HG03280 (cell line): ENCODE measurements around the gene RFX6.

ENCODE experiments used
- ATAC-seq: cut with Tn5 transposase; IDR thresholded peaks from one replicate; pipeline ENCODE4 v1.9.1; 2021; ENCODE audit warnings: mild to moderate bottlenecking, moderate library complexity; ENCODE audit not compliant: unreplicated experiment

RFX6 gene

DNA sequence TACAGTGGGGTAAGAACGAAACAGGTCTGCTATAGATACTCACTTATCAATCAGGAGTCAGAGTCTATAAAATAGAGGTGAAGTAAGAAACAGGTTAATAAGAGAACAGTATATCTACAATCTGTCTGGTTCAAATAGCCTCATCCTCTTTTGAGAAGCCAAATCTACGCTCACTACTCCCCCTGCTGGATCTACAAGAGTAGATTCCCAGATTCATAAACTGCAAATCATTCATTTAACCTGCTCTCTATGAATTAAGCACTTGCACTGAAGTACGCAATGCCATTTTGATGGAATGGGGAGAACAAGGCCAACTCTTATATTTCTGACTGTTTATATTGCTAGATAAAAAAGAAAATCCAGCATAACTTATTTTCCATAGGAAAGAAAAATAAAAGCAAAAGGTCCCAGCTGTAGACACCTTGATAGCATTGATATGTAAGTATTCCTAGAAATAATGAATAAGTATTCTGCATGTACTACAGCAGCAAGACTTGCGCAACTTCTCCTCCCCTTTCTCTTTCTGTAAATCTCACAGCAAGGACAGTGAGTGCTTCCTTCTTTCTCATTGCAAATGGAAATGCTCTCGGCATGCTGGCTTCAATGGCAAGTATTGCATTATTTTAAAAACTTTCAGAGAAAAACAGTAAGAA, 92.3 kb downstream of the RFX6 start:
- ATAC-seq = peak; percentile 84

- ATAC-seq = peak; percentile 58
These were observed 94.9 kb downstream of the RFX6 start for GRCh38 chr6:116971959-116972358.

GRCh38 chr6:116973976-116974375, 96.9 kb downstream of the RFX6 start:
- ATAC-seq = no peak

DNA sequence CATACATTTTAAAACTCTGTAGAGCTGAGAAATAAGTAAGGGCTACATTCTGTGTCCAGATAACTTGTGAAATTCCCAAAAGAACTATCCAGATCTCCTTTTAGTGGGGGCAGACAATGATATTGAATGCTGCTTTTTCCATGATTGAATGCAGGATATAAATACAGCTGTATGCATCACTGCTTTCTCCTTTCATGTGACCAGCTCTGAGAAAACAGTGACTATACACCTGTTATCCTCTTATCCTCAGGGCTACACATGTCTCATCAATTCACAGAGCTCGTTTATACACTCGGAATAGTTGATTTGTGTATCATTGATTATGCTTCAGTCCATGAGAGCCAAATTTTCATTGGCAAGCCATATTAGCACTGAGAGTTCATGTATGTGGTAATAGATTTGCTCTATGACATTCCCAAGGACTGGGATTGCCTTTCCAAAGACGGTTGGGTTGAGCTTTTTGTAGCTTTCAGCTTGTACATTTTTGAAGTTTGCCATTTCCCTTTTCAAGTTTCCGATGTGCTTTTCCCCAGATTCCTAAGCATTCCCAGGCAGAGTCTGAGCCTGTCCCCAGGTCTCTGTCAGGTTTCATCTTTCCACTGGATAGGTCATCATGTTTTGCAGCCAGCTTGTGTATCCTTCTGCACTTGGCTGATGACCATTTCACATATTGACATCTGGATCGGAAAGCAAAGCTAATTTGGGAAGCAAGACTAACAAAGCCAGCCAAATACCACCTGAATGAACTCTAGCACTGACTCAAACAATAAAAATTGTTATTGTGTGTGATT, 97.7 kb downstream of the RFX6 start:
- ATAC-seq = no peak

GRCh38 chr6:116975600-116975999, 98.6 kb downstream of the RFX6 start:
- no peak for ATAC-seq

DNA sequence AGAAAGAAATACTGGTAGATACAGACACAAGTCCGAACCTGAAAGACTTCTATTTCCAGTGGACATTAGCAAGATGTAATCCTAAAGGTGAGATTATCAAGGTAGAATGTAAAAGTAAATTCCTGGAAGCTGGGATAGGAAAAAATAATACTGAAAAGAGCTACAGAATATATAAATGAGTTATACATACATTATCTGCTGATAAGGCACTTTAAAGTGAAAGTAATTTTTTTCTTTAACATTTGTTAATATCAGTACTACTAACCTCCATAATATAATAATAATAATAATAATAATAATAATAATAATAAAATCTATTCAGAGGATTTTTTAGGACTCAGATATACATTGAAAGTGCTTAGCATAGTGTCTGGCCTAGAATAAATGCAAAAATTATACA, 102.5 kb downstream of the RFX6 start:
- ATAC-seq = no peak
